Caki2 (cell line): ENCODE results near the gene RALGPS1. TPM values are rescaled to one million over a fixed set of nuclear protein-coding genes. Genes with fewer than 3 reads are reported as not detected.

ENCODE experiments used
- DNase-seq: peaks from one replicate; pipeline ENCODE4 v3.0.0-alpha.2; 2015; ENCODE audit warnings: low read depth
- in situ Hi-C: cut with HindIII; loops from 2 replicates; pipeline ENCODE4 v1.10.0; 2016; ENCODE audit warnings: low sequenced_read_pairs, low pct_unique_long_range_greater_than_20kb, mixed read lengths
- total RNA-seq: library from RNA; depleted of rRNA; stranded (reverse); fragments of >200 nt; shearing (Covaris generic); gene quantifications from 2 replicates; pipeline ENCODE4 v1.2.3, GENCODE V29; 2014; ENCODE audit warnings: low replicate concordance; rRNA removed

RALGPS1 gene
- total RNA-seq = 0.95 and 3.0 TPM in 2 replicates

DNA sequence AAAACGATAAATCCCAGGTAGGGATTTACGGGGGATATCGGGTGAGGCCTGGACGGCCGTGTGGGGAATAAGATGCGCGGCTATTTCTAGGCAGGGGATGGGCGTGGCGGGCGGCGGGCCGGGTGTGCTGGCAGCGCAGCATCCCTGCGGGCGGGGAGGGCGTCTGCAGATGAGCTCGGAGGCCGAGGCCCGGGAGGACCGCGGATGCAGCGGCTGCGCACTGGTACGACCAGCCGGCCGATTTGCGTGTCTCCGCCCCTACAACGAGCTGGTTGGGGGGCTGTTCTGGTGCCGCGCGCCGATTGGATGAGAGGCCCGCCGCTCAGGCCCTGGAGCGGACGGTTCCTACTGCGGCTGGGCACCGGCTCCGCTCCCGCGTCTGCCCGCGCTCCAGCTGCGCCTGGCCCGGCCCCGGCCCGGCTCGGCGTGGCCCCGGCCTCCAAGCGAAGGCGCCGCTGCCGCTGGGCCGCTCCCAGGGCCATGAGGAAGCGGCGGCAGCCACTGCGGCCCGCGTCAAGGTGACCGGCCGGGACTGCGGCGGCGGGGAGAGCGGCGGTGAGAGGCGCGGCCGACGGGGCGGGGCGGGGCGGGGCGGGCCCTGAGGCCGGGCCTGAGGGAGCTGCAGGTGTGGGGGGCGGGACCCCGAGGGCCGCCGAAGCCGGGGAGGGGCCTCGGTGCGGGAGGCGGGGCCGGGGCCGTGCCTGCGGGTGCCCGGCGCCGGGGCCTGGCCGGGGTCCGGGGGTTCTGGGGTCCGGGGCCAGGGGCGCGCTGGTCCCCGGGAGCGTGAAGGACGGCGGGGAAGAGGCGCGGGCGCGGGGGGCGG, at the start of gene RALGPS1:
Gene RALGPS1 (plus strand): TSS at position 325 of the 823 bp plus-strand sequence. CDS start 47,508 bp downstream, outside the sequence.
- DNase-seq = peak; percentile 94
- in situ Hi-C loops = no loop called here

GRCh38 chr9:126869368-126869767, 45.2 kb upstream of the RALGPS1 start:
- DNase-seq = no peak
- in situ Hi-C loops = no loop called here

DNA sequence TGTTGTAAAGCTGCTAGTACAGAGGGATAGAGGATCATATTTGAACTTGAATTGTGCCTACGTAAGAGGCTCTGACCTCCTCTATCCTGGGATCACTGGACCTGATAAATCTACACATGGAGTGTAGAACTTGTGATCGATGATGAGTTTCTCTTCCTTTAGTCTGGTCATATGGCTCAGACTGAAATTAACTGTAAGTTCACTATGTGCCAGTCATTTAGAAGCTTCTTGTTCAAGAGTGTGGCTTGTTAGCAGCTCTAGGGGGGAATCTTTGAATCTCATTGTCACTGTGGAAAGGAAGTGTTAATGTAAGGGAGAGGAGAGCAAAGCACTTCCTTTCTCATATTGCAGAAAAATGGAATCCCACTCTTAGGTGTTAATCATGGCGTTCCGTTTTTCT, 42.1 kb upstream of the RALGPS1 start:
- DNase-seq = no peak
- in situ Hi-C loops = no loop called here

DNA sequence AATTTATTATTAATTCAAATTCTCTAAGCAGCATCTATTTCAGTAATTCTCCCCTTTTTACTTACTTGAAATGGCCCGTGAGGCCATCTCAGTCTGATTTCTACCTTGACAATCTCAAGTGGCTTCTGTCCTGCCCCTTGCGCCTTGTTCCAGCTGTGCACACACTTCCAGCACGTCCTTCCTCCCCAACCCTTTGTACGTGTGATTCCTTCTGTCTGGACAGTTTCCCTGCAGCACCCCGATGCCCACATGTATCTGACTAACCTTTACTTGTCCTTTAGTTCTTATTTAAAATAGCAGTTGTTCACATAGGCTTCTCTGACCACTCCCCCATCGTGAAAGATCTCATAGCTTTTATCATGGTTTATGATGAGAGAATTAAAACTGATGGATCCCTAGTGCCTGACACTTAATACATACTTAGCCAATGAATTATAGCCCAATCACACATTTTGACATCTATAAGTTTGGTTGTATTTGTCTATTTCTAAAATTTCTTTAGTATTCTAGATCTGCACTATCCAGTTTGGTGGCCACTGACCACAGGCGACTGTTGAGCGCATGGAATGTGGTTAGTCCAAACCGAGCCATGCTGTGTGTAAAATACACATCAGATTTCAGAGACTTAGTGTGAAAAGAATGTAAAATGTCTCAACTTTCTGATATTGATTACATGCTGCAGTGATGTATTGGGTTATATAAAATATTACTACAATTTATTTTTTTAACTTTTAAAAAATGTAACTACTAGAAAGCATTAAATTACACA, 39.9 kb upstream of the RALGPS1 start:
- in situ Hi-C loops = no loop called here
- no peak for DNase-seq

DNA sequence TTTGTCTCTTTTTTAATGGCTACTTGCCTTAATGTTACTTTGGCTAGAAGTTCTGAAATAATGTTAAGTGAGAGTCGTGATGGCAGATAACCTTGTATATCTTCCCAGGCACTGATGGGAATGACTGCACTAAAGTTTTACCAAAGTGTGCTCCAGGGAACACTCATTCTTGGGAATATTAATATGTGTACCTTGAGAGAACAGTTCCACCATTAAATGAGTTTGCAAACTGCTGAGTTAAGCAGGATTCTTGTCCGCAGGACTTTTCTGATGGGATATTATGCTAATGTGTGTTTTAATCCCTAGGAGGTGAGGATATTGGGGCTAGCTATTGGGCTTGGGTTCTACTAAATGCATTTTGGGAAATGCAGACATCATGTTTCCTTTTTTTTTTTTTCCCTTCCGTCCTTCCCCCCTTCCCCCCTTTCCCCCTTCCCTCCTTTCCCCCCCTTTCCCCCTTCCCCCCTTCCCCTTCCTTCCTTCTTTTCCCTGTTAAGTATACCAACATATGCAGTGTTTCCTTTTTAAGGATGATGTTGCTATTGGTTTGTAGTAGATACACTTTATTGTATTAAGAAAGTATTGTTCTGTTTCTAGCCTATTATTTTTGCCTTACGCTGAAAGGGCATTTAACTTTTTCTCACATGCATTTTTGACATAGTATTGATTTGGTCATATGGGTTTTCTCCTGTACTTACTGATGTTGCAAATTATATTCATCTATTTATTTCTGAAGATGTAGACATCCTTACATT, 38.6 kb upstream of the RALGPS1 start:
- DNase-seq = no peak
- in situ Hi-C loops = no loop called here

- in situ Hi-C loops = no loop called here
- DNase-seq = no peak
These were observed 38.1 kb upstream of the RALGPS1 start for GRCh38 chr9:126876531-126876930.

DNA sequence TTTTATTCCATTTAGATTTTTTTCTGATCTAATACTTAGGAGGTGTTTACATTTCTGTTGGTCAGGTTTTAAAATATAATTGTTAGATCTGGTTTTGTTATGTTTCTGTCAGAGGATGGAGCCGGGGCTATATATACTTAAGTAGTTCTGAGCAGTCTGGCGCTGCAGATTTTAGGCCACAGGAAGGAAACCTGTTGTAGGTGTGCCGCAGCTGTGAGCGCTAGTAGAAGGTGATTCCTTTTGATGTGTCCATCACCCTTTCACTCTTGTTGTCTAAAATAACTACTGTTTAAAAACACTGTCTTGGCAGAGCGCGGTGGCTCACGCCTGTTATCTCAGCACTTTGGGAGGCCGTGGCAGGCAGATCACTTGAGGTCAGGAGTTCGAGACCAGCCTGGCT, 37.2 kb upstream of the RALGPS1 start:
- no peak for DNase-seq
- in situ Hi-C loops = no loop called here

- no peak for DNase-seq
- in situ Hi-C loops = no loop called here
These were observed 35.3 kb upstream of the RALGPS1 start for GRCh38 chr9:126879288-126879687.

DNA sequence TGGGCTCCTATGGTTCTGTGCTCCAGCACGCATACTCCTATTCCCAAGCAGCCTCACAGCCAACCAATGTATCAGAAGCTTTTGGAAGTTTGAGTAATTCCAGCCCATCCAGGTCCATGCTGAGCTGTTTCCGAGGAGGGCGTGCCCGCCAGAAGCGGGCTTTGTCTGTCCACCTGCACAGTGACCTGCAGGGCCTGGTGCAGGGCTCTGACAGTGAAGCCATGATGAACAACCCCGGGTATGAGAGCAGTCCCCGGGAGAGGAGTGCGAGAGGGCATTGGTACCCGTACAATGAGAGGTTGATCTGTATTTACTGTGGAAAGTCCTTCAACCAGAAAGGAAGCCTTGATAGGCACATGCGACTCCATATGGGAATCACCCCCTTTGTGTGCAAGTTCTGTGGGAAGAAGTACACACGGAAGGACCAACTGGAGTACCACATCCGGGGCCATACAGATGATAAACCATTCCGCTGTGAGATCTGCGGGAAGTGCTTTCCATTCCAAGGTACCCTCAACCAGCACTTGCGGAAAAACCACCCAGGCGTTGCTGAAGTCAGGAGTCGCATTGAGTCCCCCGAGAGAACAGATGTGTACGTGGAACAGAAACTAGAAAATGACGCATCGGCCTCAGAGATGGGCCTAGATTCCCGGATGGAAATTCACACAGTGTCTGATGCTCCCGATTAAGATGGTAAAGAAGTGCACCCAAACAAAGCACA, 34.2 kb upstream of the RALGPS1 start:
- in situ Hi-C loops = no loop called here
- no peak for DNase-seq

DNA sequence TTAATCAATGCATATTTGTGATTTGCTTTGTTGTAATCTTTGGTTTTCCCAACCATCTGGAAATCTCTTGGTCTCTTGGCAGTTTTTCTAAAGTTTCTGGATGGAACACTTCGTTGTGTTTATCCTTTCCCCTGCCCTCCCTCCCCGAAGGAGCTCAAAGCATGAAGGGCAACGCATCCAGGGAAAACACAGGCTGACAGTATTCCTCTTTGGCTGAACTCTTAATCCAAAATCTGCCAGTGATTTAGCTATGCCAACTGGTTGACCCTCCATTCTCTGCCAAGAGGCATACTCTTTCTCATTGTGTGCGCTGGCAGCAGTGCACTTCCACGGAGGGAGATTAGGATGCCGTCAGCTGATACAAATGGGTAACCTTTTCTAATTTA, 33.6 kb upstream of the RALGPS1 start:
- in situ Hi-C loops = no loop called here

GRCh38 chr9:126882746-126883145, 31.8 kb upstream of the RALGPS1 start:
- no peak for DNase-seq
- in situ Hi-C loops = no loop called here

More for the DNA sequence above, 33.6 kb upstream of the RALGPS1 start:
- DNase-seq = no peak

GRCh38 chr9:126883636-126884035, 30.9 kb upstream of the RALGPS1 start:
- in situ Hi-C loops = no loop called here
- DNase-seq = peak; percentile 74

- in situ Hi-C loops = no loop called here
- peak; percentile 17 for DNase-seq
These were observed 29.4 kb upstream of the RALGPS1 start for GRCh38 chr9:126885131-126885641.

DNA sequence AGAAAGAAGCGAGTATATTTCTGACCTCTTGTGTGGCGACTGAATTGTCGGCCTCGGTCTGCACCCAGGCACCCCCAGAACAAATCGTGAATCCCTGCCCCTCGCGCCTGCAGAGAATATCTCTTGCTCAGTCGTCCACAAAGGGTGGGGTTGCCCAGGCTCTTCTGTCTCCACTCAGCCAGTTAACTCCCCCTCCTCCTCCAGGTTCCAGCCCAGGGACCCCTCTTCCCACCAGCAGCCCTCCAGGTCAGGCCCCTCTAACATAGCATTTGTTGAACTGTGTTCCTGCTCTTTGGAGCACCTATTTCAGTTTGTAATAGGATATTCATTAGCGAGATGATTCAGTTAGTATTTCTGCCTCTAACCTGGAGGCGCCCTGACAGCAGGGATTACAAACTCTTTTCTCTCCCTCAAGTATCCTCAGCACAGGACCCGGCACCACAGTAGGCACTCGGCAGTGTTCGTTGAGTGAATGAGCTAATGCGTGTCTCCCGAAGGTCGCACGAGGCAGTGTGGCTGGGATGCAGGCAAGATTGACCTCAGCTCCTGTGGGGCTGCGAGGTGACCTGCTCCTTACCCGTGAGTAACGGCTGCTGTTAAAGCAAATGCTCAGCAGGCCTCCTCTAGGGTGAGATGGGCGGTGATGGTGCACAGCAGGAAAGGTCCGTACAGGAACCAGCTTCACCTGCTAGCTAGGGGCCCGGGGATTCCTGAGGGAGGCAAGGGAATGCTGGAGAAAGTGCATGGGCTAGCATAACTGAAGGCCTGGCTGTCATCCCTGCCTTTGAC, 28.4 kb upstream of the RALGPS1 start:
- no peak for DNase-seq
- in situ Hi-C loops = no loop called here

GRCh38 chr9:126886897-126887296, 27.7 kb upstream of the RALGPS1 start:
- in situ Hi-C loops = no loop called here
- no peak for DNase-seq

DNA sequence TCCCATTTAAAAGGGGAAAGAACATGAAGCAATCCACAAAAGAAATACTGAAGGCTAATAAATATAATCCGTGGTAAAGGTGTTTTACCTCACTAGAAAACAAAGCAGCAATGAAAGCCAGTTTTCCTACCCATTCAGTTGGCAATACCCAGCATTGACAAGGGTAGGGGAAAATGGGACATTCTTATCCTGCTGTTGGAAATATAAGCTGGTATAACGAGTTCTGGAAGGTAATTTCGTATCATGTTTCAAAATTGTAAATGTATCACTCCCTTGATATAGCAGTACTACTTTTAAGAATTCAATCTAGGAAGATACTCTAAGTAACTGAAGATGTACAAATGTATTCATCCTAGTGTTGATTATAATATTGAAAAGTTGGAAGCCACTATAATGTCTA, 22.9 kb upstream of the RALGPS1 start:
- in situ Hi-C loops = no loop called here
- no peak for DNase-seq

GRCh38 chr9:126893079-126893478, 21.5 kb upstream of the RALGPS1 start:
- in situ Hi-C loops = no loop called here

More at GRCh38 chr9:126893079-126893478, 21.5 kb upstream of the RALGPS1 start:
- DNase-seq = no peak
